HT-29 (cell line): Measurements from ENCODE around the gene ZNF560. TPM values are rescaled to one million over a fixed set of nuclear protein-coding genes. Genes with fewer than 3 reads are reported as not detected.
A peak's percentile ranks its signal among the peaks of the same experiment; 100 is the strongest.
"Not testable (repeated sequence)": the region's sequence is repeated elsewhere in the genome, so short reads cannot be mapped to it uniquely, and the experiment has no call there.

ENCODE experiments used
- DNase-seq: peaks from one replicate; pipeline ENCODE4 v3.0.0-alpha.2; 2015; ENCODE audit warnings: low spot score
- total RNA-seq: library from RNA; depleted of rRNA; stranded (reverse); fragments of >200 nt; shearing (Covaris generic); gene quantifications from 2 replicates; pipeline ENCODE4 v1.2.3, GENCODE V29; 2014; rRNA removed

Gene ZNF560
- not detected in 2 replicates for total RNA-seq

- DNase-seq = no peak
Measured at GRCh38 chr19:9498183-9498902, at the start of gene ZNF560. TSS of gene ZNF560 (minus strand) at chr19:9498616. CDS start at chr19:9475313, 23,303 bp downstream.

GRCh38 chr19:9547870-9548269 is 49.5 kb upstream of the ZNF560 start:
- no peak for DNase-seq

GRCh38 chr19:9541281-9541680 is 42.9 kb upstream of the ZNF560 start:
- not testable (repeated sequence) for DNase-seq

GRCh38 chr19:9539921-9540320 is 41.5 kb upstream of the ZNF560 start:
- not testable (repeated sequence) for DNase-seq

GRCh38 chr19:9539201-9539600 is 40.8 kb upstream of the ZNF560 start:
- not testable (repeated sequence) for DNase-seq

GRCh38 chr19:9538183-9539058 is 40.0 kb upstream of the ZNF560 start, which contains the start of gene ZNF426:
TSS of gene ZNF426 (minus strand) at chr19:9538645. CDS start at chr19:9536232, 2,413 bp downstream.
- peak; percentile 68 for DNase-seq

- no peak for DNase-seq
Measured at GRCh38 chr19:9535934-9536333, 37.5 kb upstream of the ZNF560 start.

- DNase-seq = no peak
Measured at GRCh38 chr19:9531933-9532332, 33.5 kb upstream of the ZNF560 start.

- no peak for DNase-seq
Measured at GRCh38 chr19:9528757-9529336, 30.4 kb upstream of the ZNF560 start.

- no peak for DNase-seq
Measured at GRCh38 chr19:9523885-9524474, 25.6 kb upstream of the ZNF560 start.

GRCh38 chr19:9507285-9507684 is 8.9 kb upstream of the ZNF560 start:
- DNase-seq = no peak

- no peak for DNase-seq
Measured at GRCh38 chr19:9500796-9501195, 2.4 kb upstream of the ZNF560 start.

GRCh38 chr19:9494096-9494495 is 4.3 kb downstream of the ZNF560 start:
- DNase-seq = no peak

- DNase-seq = no peak
Measured at GRCh38 chr19:9487016-9487415, 11.4 kb downstream of the ZNF560 start.

GRCh38 chr19:9485140-9485539 is 13.3 kb downstream of the ZNF560 start:
- DNase-seq = no peak

GRCh38 chr19:9474975-9475374 is 23.4 kb downstream of the ZNF560 start:
- DNase-seq = no peak

- DNase-seq = no peak
Measured at GRCh38 chr19:9467161-9467560, 31.3 kb downstream of the ZNF560 start.

- DNase-seq = no peak
Measured at GRCh38 chr19:9461938-9462337, 36.5 kb downstream of the ZNF560 start.

GRCh38 chr19:9456018-9456689 is 42.3 kb downstream of the ZNF560 start:
- no peak for DNase-seq

GRCh38 chr19:9453953-9454352 is 44.5 kb downstream of the ZNF560 start:
- no peak for DNase-seq

- DNase-seq = no peak
Measured at GRCh38 chr19:9445037-9445436, 53.4 kb downstream of the ZNF560 start.
